ENCODE results near the gene UBE2V1.

Gene UBE2V1

DNA sequence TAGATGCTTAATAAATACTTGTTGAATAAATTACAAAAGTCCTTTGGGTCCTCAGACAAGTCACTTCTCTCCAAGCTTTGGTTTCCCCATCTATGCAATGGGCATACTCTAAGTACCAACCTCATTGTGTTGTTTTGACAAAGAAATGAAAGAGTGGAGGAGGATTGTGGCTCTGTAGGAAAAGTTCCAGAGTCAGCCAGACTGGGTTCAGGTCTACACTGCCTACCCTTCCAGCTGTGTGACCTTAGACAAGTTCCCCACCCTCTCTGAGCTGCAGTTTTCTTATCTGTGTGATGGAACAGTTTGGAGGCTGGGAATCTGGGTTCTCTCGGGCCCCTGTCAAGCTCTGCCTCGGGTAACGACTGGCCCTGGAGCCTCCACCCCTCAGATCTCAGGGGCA lies 76.2 kb downstream of the UBE2V1 start:
- TF ChIP-seq, protein P1, sequence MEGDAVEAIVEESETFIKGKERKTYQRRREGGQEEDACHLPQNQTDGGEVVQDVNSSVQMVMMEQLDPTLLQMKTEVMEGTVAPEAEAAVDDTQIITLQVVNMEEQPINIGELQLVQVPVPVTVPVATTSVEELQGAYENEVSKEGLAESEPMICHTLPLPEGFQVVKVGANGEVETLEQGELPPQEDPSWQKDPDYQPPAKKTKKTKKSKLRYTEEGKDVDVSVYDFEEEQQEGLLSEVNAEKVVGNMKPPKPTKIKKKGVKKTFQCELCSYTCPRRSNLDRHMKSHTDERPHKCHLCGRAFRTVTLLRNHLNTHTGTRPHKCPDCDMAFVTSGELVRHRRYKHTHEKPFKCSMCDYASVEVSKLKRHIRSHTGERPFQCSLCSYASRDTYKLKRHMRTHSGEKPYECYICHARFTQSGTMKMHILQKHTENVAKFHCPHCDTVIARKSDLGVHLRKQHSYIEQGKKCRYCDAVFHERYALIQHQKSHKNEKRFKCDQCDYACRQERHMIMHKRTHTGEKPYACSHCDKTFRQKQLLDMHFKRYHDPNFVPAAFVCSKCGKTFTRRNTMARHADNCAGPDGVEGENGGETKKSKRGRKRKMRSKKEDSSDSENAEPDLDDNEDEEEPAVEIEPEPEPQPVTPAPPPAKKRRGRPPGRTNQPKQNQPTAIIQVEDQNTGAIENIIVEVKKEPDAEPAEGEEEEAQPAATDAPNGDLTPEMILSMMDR (conservative IDR thresholded peaks at IDR 0.05; ENCODE audit: low read depth) = no peak
- no peak for DNase-seq (ENCODE audit: low spot score)
- POLR2A ChIA-PET (ENCODE audit: low non-redundant PET) = no interaction called here
- CTCF ChIA-PET = interaction anchor here (0.6 to 2.9 kb wide), 5 partner anchors 17 to 410 kb away, joined by 3 to 22 read pairs (median 5); no protein-coding TSS in a partner anchor
- H3K27ac ChIP-seq = peak overlapping the region; percentile 47

DNA sequence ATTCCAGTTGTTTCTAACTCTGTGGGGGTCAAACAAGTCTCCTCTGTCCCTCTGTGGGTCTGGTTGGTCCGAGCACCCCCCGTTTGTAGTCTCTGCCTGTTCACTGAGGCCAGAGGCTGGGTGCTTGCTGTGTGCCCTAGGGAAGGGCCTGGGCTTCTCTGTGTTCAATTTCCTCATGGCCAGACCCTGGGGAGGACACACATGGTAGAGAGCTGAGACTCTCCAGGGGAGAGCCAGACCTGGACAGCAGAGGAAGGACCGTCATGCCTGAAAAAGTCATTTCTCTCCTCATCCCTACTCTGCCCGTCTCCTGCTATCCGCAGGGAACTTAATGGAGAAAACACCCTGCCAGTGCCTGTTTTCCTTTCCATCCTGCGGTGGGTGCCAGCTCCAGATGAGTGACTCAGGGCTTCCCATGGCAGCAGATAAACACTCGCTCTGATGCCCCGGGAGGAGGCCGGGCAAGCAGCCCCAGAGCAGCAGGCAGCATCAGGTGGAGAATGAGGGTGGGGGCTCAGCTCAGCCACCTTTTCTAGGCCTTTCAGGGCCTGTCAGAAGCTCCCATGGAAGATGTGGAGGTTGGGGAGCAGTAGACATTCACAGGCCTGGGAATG lies 78.3 kb downstream of the UBE2V1 start:
- POLR2A ChIA-PET (ENCODE audit: low non-redundant PET) = no interaction called here
- DNase-seq (ENCODE audit: low spot score) = peak; percentile 90
- CTCF ChIA-PET = no interaction called here
- peak overlapping the region; percentile 91 for H3K27ac ChIP-seq
- TF ChIP-seq, protein P1 (conservative IDR thresholded peaks at IDR 0.05; ENCODE audit: low read depth) = no peak

DNA sequence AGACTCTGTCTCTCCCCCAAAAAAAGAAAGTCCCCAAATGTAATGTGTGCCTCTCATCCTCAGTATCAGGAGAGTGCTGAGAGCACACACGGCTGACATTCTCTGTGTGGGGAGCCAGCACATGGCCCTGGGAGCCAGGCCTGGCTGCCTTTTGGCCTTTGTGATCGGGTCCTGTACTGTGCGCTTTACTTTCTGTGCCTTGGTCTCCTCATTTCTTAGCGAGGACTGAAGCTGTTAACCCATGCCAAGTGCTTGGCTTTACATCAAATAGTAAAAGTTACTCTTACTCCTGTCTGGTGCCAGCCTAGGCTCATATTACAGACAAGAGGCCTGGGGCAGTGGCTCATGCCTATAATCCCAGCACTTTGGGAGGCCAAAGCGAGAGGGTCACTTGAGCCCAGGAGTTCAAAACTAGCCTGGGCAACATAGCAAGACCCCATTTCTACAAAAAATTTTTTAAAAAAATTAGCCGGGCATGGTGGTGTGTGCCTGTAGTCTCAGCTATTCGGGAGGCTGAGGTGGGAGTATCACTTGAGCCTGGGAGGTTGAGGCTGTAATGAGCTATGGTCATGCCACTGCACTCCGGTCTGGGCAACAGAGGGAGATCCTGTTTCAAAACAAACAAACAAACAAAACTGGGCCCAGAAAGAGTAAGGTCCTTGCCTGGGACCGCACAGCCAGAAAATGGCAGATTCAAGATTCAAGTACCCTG lies 79.8 kb downstream of the UBE2V1 start:
- CTCF ChIA-PET = interaction anchor here (0.6 to 1.0 kb wide), 2 partner anchors 38 to 410 kb away, joined by 3 to 4 read pairs; no protein-coding TSS in a partner anchor
- no peak for DNase-seq (ENCODE audit: low spot score)
- POLR2A ChIA-PET (ENCODE audit: low non-redundant PET) = no interaction called here
- peak overlapping the region; percentile 91 for H3K27ac ChIP-seq
- TF ChIP-seq, protein P1 (conservative IDR thresholded peaks at IDR 0.05; ENCODE audit: low read depth) = no peak
